SK-N-SH (cell line): ENCODE results near the gene OGFR. TPM values are rescaled to one million over a fixed set of nuclear protein-coding genes. Genes with fewer than 3 reads are reported as not detected.

Experiments used
- CTCF ChIA-PET: fragments of 300-600, 350-600 bp; formaldehyde crosslinking; extraction: SDS; loops from one replicate; lab custom pipeline; 2021; lab: Yijun Ruan, JAX
- POLR2A ChIA-PET: fragments of 350-600 bp; sonication (Branson Sonifier 250); formaldehyde crosslinking; extraction: SDS; loops from one replicate; lab custom pipeline; 2020; ENCODE audit warnings: antibody characterized with exemption, inconsistent platforms; lab: Yijun Ruan, JAX
- DNase-seq: peaks from one replicate; pipeline ENCODE4 v3.0.0; 2012
- H2AFZ ChIP-seq: fragments of 200-600 bp; sonication (generic); 2 replicates; pipeline ENCODE4 v1.8.1; 2016; ENCODE audit warnings: antibody characterized with exemption, mild to moderate bottlenecking, low read depth
- H3F3A ChIP-seq: fragments of 200-600 bp; sonication (generic); replicated peaks from 2 replicates; pipeline ENCODE3; 2016; ENCODE audit warnings: antibody characterized with exemption, mild to moderate bottlenecking; ENCODE audit not compliant: insufficient read depth
- H3K27ac ChIP-seq, 2 experiments: fragments of 200-500 bp in 1 of 2; fragments of 200-600 bp in 1 of 2; sonication (Bioruptor generic) in 1 of 2; sonication (generic), shearing (Covaris generic) in 1 of 2; 2 replicates each; pipeline versions ENCODE4 v1.5.1 to v1.6.1; 2014 to 2016; ENCODE audit warnings: low read depth in 2 of 2, inconsistent platforms in 1 of 2, low read length in 1 of 2, mild to moderate bottlenecking in 1 of 2, mixed read lengths in 1 of 2
- H3K27me3 ChIP-seq: fragments of 200-600 bp; sonication (generic), shearing (Covaris generic); 2 replicates; pipeline ENCODE4 v1.6.1; 2016; ENCODE audit warnings: mixed run types; ENCODE audit not compliant: insufficient read depth
- H3K36me3 ChIP-seq, 2 experiments: fragments of 200-500 bp in 1 of 2; fragments of 200-600 bp in 1 of 2; sonication (Bioruptor generic) in 1 of 2; sonication (generic) in 1 of 2; replicated peaks in 1 of 2; 2 replicates each; pipeline versions ENCODE3 to v1.5.1; 2014 to 2016; ENCODE audit warnings: low read length in 1 of 2, mild to moderate bottlenecking in 1 of 2; ENCODE audit not compliant: insufficient read depth in 2 of 2, control insufficient read depth in 1 of 2
- H3K4me1 ChIP-seq, 2 experiments: fragments of 200-500 bp in 1 of 2; fragments of 200-600 bp in 1 of 2; sonication (Bioruptor generic) in 1 of 2; sonication (generic), shearing (Covaris generic) in 1 of 2; 2 replicates each; pipeline versions ENCODE4 v1.5.1 to v1.6.1; 2014 to 2016; ENCODE audit warnings: low read depth in 1 of 2, low read length in 1 of 2, mixed run types in 1 of 2; ENCODE audit not compliant: insufficient read depth in 2 of 2, control insufficient read depth in 1 of 2
- H3K4me2 ChIP-seq: fragments of 200-600 bp; sonication (generic), shearing (Covaris generic); 2 replicates; pipeline ENCODE4 v1.6.1; 2017; ENCODE audit warnings: mixed run types
- H3K4me3 ChIP-seq, 2 experiments: fragments of 200-500 bp in 1 of 2; fragments of 200-600 bp in 1 of 2; sonication (Bioruptor generic) in 1 of 2; sonication (generic), shearing (Covaris generic) in 1 of 2; 2 replicates each; pipeline versions ENCODE4 v1.5.1 to v1.8.1; 2014 to 2016; ENCODE audit warnings: low read depth in 2 of 2, inconsistent platforms in 1 of 2, low read length in 1 of 2, mild to moderate bottlenecking in 1 of 2, mixed read lengths in 1 of 2, moderate library complexity in 1 of 2
- H3K79me2 ChIP-seq: fragments of 200-600 bp; sonication (generic); 2 replicates; pipeline ENCODE4 v1.8.1; 2017; ENCODE audit warnings: mild to moderate bottlenecking; ENCODE audit not compliant: insufficient read depth
- H3K9ac ChIP-seq: fragments of 200-600 bp; sonication (generic); 2 replicates; pipeline ENCODE4 v1.6.1; 2017; ENCODE audit warnings: mixed run types
- H3K9me2 ChIP-seq: fragments of 200-600 bp; sonication (generic); 2 replicates; pipeline ENCODE4 v1.6.1; 2017; ENCODE audit warnings: mixed run types
- H3K9me3 ChIP-seq: fragments of 200-600 bp; sonication (generic); 2 replicates; pipeline ENCODE4 v1.6.1; 2017; ENCODE audit warnings: mixed run types, mild to moderate bottlenecking, moderate library complexity
- H4K20me1 ChIP-seq: fragments of 200-600 bp; sonication (generic); 2 replicates; pipeline ENCODE4 v1.6.1; 2017; ENCODE audit warnings: mild to moderate bottlenecking, mixed run types; ENCODE audit not compliant: insufficient read depth
- CHD2 ChIP-seq: fragments of 150-350 bp; IDR thresholded peaks from 2 replicates; pipeline ENCODE4 v1.6.1; 2018; ENCODE audit warnings: low read length; ENCODE audit not compliant: partially characterized antibody
- ELF1 ChIP-seq: IDR thresholded peaks from 2 replicates; pipeline ENCODE4 v1.4.0; 2012
- EP300 ChIP-seq, 2 experiments: IDR thresholded peaks; 2 replicates each; pipeline versions ENCODE4 v1.4.0 to v1.6.1; 2012; ENCODE audit warnings: borderline replicate concordance in 1 of 2, low read depth in 1 of 2, low read length in 1 of 2
- FOXJ3 ChIP-seq: sonication (generic); formaldehyde crosslinking; IDR thresholded peaks from 2 replicates; pipeline ENCODE4 v1.5.1; 2020; ENCODE audit warnings: mild to moderate bottlenecking, missing genetic modification reagents
- GABPA ChIP-seq: IDR thresholded peaks from 2 replicates; pipeline ENCODE4 v1.4.0; 2012; ENCODE audit warnings: low read depth, mild to moderate bottlenecking
- GATA2 ChIP-seq: sonication (generic); formaldehyde crosslinking; IDR thresholded peaks from 2 replicates; pipeline ENCODE4 v1.5.0; 2020; ENCODE audit warnings: mild to moderate bottlenecking, missing genetic modification reagents
- IRF3 ChIP-seq: fragments of 150-350 bp; IDR thresholded peaks from 2 replicates; pipeline ENCODE4 v1.6.1; 2016; ENCODE audit warnings: mild to moderate bottlenecking, low read depth, low read length
- JUND ChIP-seq: IDR thresholded peaks from 2 replicates; pipeline ENCODE4 v1.4.0; 2012
- MXI1 ChIP-seq: IDR thresholded peaks from 2 replicates; pipeline ENCODE4 v1.6.1; 2012; ENCODE audit warnings: mild to moderate bottlenecking, low read depth, low read length, improper control_type of control experiment
- NFIC ChIP-seq: IDR thresholded peaks from 2 replicates; pipeline ENCODE4 v1.4.0; 2012; ENCODE audit warnings: borderline replicate concordance
- NRF1 ChIP-seq: IDR thresholded peaks from 2 replicates; pipeline ENCODE4 v1.6.1; 2012; ENCODE audit warnings: low read depth, mild to moderate bottlenecking, low read length
- RCOR1 ChIP-seq: fragments of 150-350 bp; IDR thresholded peaks from 2 replicates; pipeline ENCODE4 v1.6.1; 2017; ENCODE audit warnings: antibody characterized with exemption, low read length
- REST ChIP-seq: IDR thresholded peaks from 2 replicates; pipeline ENCODE4 v1.6.1; 2012; ENCODE audit warnings: mild to moderate bottlenecking, low read depth, low read length, moderate library complexity
- RFX5 ChIP-seq: IDR thresholded peaks from 2 replicates; pipeline ENCODE4 v1.6.1; 2012; ENCODE audit warnings: mild to moderate bottlenecking, improper control_type of control experiment, low read length
- RXRA ChIP-seq: IDR thresholded peaks from 2 replicates; pipeline ENCODE4 v1.4.0; 2012; ENCODE audit warnings: low read depth, mild to moderate bottlenecking, borderline replicate concordance
- SMC3 ChIP-seq: IDR thresholded peaks from 2 replicates; pipeline ENCODE4 v1.6.1; 2012; ENCODE audit warnings: low read depth, low read length, improper control_type of control experiment
- TAF1 ChIP-seq: IDR thresholded peaks from 2 replicates; pipeline ENCODE4 v1.6.1; 2012; ENCODE audit warnings: low read depth, mild to moderate bottlenecking, low read length, moderate library complexity, borderline replicate concordance
- TCF12 ChIP-seq: IDR thresholded peaks from 2 replicates; pipeline ENCODE4 v1.4.0; 2012
- TEAD4 ChIP-seq: IDR thresholded peaks from 2 replicates; pipeline ENCODE4 v1.4.0; 2012; ENCODE audit warnings: mild to moderate bottlenecking, borderline replicate concordance; ENCODE audit not compliant: insufficient read depth
- USF1 ChIP-seq: IDR thresholded peaks from 2 replicates; pipeline ENCODE4 v1.4.0; 2012; ENCODE audit warnings: low read depth, borderline replicate concordance
- YY1 ChIP-seq: IDR thresholded peaks from 2 replicates; pipeline ENCODE4 v1.4.0; 2012; ENCODE audit warnings: low read depth, mild to moderate bottlenecking
- WGBS: methylation state at CpG from one replicate; pipeline ENCODE4 v1.1.6; 2017; ENCODE audit warnings: low lambda C conversion rate; 5-methylcytosine and 5-hydroxymethylcytosine counted together
- polyA plus RNA-seq, 3 experiments: library from polyadenylated mRNA; depleted of rRNA; stranded (reverse); fragments of >200 nt; gene quantifications; 2 replicates each; pipeline ENCODE4 v1.2.3, GENCODE V29; 2012

The OGFR gene
- polyA plus RNA-seq, 1 of the 3 experiments (the other 2 are of a cell fraction), result 60.8 TPM

GRCh38 chr20:62849431-62849830 is 44.8 kb downstream of the OGFR start:
- ChIA-PET CTCF (interaction anchor here (0.6 to 4.8 kb wide), 4 partner anchors 10 to 41 kb away, joined by 3 to 40 read pairs (median 8); no protein-coding TSS in a partner anchor), POLR2A (no interaction called here)
- Histone ChIP-seq H3K9me3 (no peaks in the 10 kb centered on the region), H3K79me2 (peaks cover 12% of the 10 kb centered on the region; the same call in 1 of the 2 replicates), H3K4me3 (no peak overlapping the region), H3F3A (no peaks in the 10 kb centered on the region), H3K9me2 (no peaks in the 10 kb centered on the region), H3K27me3 (no peaks in the 10 kb centered on the region), H3K27ac (no peak overlapping the region), H2AFZ (no peak overlapping the region), H3K36me3 (peaks cover 24 to 39% of the 10 kb centered on the region in 2 experiments), H3K9ac (no peak overlapping the region), H3K4me1 (no peaks in the 10 kb centered on the region), H3K4me2 (no peak overlapping the region), H4K20me1 (no peaks in the 10 kb centered on the region)
- DNase-seq, result no peak
- no peak for TF ChIP-seq ELF1
- TF ChIP-seq EP300 (IDR thresholded peaks at IDR 0.05; ENCODE audit: borderline replicate concordance in 1 of 2, low read depth in 1 of 2, low read length in 1 of 2), result no peak
- TF ChIP-seq JUND, result no peak
- TF ChIP-seq GATA2 (CRISPR knock-in tag), result no peak
- TF ChIP-seq CHD2, result no peak
- no peak for TF ChIP-seq REST
- TF ChIP-seq YY1, result no peak
- no peak for TF ChIP-seq USF1
- TF ChIP-seq FOXJ3 (CRISPR knock-in tag), result no peak
- TF ChIP-seq GABPA, result no peak

GRCh38 chr20:62850333-62850974 is 45.8 kb downstream of the OGFR start:
- POLR2A ChIA-PET, result no interaction called here
- peaks cover 20% of the 10 kb centered on the region for H3K79me2 ChIP-seq
- CTCF ChIA-PET, result interaction anchor here (1.1 to 4.8 kb wide), 2 partner anchors 26 to 28 kb away, joined by 4 to 40 read pairs; no protein-coding TSS in a partner anchor
- no peaks in the 10 kb centered on the region for H4K20me1 ChIP-seq
- no peak overlapping the region for H3K9ac ChIP-seq
- 93% methylated on average over 13 of the region's 22 CpGs for WGBS
- H3K4me2 ChIP-seq, result no peak overlapping the region
- no peak overlapping the region for H2AFZ ChIP-seq
- no peaks in the 10 kb centered on the region for H3K4me1 ChIP-seq
- H3F3A ChIP-seq, result no peaks in the 10 kb centered on the region
- H3K36me3 ChIP-seq, result peaks cover 23 to 44% of the 10 kb centered on the region in 2 experiments
- H3K27ac ChIP-seq, result no peak overlapping the region
- H3K9me3 ChIP-seq, result no peaks in the 10 kb centered on the region
- no peak overlapping the region for H3K4me3 ChIP-seq
- H3K9me2 ChIP-seq, result no peaks in the 10 kb centered on the region
- no peaks in the 10 kb centered on the region for H3K27me3 ChIP-seq
- no peak for DNase-seq
- TF ChIP-seq GATA2 (CRISPR knock-in tag) (no peak), USF1 (no peak), CHD2 (no peak), NFIC (no peak), ELF1 (no peak), RCOR1 (no peak), IRF3 (no peak), SMC3 (no peak), FOXJ3 (CRISPR knock-in tag) (no peak), TAF1 (no peak), RXRA (no peak), NRF1 (no peak), TEAD4 (no peak), RFX5 (no peak), MXI1 (no peak), TCF12 (no peak)
